ENCODE measurements around the gene MOSPD3. TPM values are rescaled to one million over a fixed set of nuclear protein-coding genes. Genes with fewer than 3 reads are reported as not detected.

The MOSPD3 gene
- total RNA-seq, 4 donors from 2014 or later = 6.2 to 13.4 (median 11.6) TPM

DNA sequence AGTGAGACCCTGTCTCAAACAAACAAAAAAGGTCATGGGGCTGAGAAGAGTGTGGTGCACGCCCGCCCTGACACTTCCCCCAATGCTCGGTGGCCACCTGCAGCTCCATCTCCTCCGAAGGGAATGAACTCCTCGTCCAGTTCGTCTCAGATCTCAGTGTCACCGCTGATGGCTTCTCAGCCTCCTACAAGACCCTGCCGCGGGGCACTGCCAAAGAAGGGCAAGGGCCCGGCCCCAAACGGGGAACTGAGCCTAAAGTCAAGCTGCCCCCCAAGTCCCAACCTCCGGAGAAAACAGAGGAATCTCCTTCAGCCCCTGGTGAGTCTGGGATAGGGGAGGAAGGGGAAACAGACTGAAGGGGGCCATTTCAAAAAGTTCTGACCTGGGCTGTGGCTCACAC lies 6.0 kb upstream of the MOSPD3 start:
- Histone ChIP-seq H3K27ac (peak overlapping the region in 2 of 4 donors; percentile 87), H3K4me1 (peaks cover 0 to 46% (median 14%) of the 10 kb centered on the region in 3 donors), H3K4me3 (no peak overlapping the region), H3K27me3 (no peaks in the 10 kb centered on the region), H3K36me3 (no peaks in the 10 kb centered on the region), H3K9me3 (no peaks in the 10 kb centered on the region)
- no peak for TF ChIP-seq POLR2AphosphoS5 (IDR thresholded peaks at IDR 0.05)
- no peak for TF ChIP-seq EP300 (IDR thresholded peaks at IDR 0.05)
- TF ChIP-seq POLR2A (IDR thresholded peaks at IDR 0.05) = no peak
- TF ChIP-seq, protein P1, sequence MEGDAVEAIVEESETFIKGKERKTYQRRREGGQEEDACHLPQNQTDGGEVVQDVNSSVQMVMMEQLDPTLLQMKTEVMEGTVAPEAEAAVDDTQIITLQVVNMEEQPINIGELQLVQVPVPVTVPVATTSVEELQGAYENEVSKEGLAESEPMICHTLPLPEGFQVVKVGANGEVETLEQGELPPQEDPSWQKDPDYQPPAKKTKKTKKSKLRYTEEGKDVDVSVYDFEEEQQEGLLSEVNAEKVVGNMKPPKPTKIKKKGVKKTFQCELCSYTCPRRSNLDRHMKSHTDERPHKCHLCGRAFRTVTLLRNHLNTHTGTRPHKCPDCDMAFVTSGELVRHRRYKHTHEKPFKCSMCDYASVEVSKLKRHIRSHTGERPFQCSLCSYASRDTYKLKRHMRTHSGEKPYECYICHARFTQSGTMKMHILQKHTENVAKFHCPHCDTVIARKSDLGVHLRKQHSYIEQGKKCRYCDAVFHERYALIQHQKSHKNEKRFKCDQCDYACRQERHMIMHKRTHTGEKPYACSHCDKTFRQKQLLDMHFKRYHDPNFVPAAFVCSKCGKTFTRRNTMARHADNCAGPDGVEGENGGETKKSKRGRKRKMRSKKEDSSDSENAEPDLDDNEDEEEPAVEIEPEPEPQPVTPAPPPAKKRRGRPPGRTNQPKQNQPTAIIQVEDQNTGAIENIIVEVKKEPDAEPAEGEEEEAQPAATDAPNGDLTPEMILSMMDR (IDR thresholded peaks at IDR 0.05) = no peak
- 100% methylated on average over 3 of the region's 12 CpGs; no CpG with 5 or more reads in 1 of the 2 donors for WGBS, 2 donors (ENCODE audit: low coverage in 1 of 2)
- no peak for ATAC-seq

DNA sequence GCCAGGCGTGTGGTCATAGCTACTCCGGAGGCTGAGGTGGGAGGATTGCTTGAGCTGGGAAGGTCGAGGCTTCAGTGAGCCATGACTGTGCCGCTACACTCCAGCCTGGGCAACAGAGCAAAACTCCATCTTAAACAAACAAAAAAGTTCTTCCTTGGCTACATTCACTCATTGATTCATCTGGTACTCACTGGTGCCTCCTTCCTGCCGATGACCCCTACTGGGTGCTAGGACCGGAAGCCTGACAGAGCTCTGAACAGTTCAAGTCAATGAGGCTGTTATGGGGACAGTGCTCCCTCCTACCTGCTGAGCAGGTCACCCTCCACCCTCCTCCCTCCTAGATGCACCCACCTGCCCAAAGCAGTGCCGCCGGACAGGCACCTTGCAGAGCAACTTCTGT lies 5.2 kb upstream of the MOSPD3 start:
- H3K27ac ChIP-seq = no peak overlapping the region
- H3K4me3 ChIP-seq = no peak overlapping the region
- peaks cover 0 to 41% (median 14%) of the 10 kb centered on the region in 3 donors for H3K4me1 ChIP-seq
- no peaks in the 10 kb centered on the region for H3K27me3 ChIP-seq
- WGBS, 2 donors (ENCODE audit: low coverage in 1 of 2) = 73 to 100% methylated on average over 4 to 8 of the region's 8 CpGs
- no peak for ATAC-seq
- TF ChIP-seq, protein P1 (IDR thresholded peaks at IDR 0.05) = no peak
- TF ChIP-seq EP300 (IDR thresholded peaks at IDR 0.05) = no peak
- no peak for TF ChIP-seq POLR2AphosphoS5 (IDR thresholded peaks at IDR 0.05)
- TF ChIP-seq POLR2A (IDR thresholded peaks at IDR 0.05) = no peak
- no peaks in the 10 kb centered on the region for H3K36me3 ChIP-seq
- no peaks in the 10 kb centered on the region for H3K9me3 ChIP-seq

DNA sequence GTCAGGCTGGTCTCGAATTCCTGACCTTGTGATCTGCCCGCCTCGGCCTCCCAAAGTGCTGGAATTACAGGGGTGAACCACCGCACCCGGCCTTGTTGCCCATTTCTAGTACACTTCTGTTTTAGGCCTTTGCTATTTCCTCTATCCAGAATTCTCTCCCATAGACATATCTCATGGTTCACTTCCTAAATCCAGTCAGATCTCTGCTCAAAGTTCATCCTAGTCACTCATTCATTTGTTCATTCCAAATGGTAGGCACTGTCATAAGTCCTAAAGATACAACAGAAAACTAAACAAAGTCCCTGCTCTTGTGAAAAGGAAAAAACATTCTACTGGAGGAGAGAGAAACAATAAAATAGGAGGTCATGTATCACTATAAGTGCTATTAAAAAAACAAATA lies 2.4 kb upstream of the MOSPD3 start:
- Histone ChIP-seq H3K36me3 (peaks cover 0 to 10% of the 10 kb centered on the region in 2 donors), H3K4me3 (no peak overlapping the region), H3K27me3 (no peaks in the 10 kb centered on the region), H3K9me3 (no peaks in the 10 kb centered on the region), H3K4me1 (peaks cover 0 to 31% (median 14%) of the 10 kb centered on the region in 3 donors), H3K27ac (no peak overlapping the region)
- WGBS, 2 donors (ENCODE audit: low coverage in 1 of 2) = 82% methylated on average over 3 of the region's 5 CpGs; no CpG with 5 or more reads in 1 of the 2 donors
- TF ChIP-seq, protein P1 (IDR thresholded peaks at IDR 0.05) = no peak
- TF ChIP-seq POLR2AphosphoS5 (IDR thresholded peaks at IDR 0.05) (no peak), POLR2A (IDR thresholded peaks at IDR 0.05) (no peak), EP300 (IDR thresholded peaks at IDR 0.05) (no peak)
- ATAC-seq = no peak

DNA sequence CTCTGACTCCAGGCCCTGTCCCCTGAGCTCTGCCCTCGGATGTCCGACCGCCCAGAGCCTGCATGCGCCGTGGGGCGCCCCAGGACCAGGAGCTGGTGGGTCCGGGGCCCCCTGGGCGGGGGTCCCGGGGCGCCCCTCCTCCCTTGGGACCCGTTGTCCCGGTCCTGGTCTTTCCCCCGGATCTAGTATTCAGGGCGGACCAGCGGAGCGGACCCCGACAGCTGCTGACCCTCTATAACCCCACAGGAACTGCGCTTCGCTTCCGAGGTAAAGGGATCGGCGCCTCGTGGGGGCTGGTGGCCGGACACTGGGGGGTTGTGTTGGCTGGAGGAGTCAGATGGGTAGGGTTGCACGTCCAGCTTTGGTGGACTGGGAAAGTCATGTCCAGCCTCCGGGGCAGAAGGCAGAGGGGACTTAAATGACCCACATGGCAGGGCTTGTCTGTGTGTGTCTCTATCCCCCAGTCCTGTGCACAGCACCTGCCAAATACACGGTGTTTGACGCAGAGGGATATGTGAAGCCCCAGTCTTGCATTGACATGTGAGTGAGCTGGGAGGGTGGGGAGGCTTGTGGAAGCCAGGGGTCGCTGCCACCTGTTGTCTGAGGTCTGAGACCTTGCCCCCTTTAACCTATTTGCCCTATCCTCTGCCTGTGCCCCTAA lies 520 bp downstream of the MOSPD3 start:
- 20% methylated on average over 3 of the region's 29 CpGs; no CpG with 5 or more reads in 1 of the 2 donors for WGBS, 2 donors (ENCODE audit: low coverage in 1 of 2)
- TF ChIP-seq, protein P1 (IDR thresholded peaks at IDR 0.05) = no peak
- TF ChIP-seq POLR2AphosphoS5 (IDR thresholded peaks at IDR 0.05) = no peak
- no peak for TF ChIP-seq EP300 (IDR thresholded peaks at IDR 0.05)
- no peak for TF ChIP-seq POLR2A (IDR thresholded peaks at IDR 0.05)

More for the DNA sequence above, 520 bp downstream of the MOSPD3 start:
- Histone ChIP-seq H3K36me3 (peaks cover 0 to 27% of the 10 kb centered on the region in 2 donors), H3K27me3 (no peaks in the 10 kb centered on the region), H3K4me1 (peaks cover 0 to 19% (median 9%) of the 10 kb centered on the region in 3 donors), H3K9me3 (no peaks in the 10 kb centered on the region), H3K27ac (peak overlapping the region in 3 of 4 donors; percentile 82 to 96 (median 94)), H3K4me3 (peak overlapping the region; percentile 56 to 91)
- ATAC-seq = peak; percentile 14

Measured in gastroesophageal sphincter (tissue), 4 donors.